HAP-1 (cell line): ENCODE measurements around the gene SMIM8.

Source experiments
- DNase-seq, 2 experiments: peaks; one replicate each; pipeline ENCODE4 v3.0.0-alpha.2; 2016 to 2020; ENCODE audit warnings: low spot score in 2 of 2
- H3K27me3 ChIP-seq: fragments of 250-450 bp; sonication (Bioruptor Pico); 2 replicates; pipeline ENCODE4 v1.5.1; 2020; ENCODE audit warnings: low read depth, mild to moderate bottlenecking, moderate library complexity
- H3K36me3 ChIP-seq: fragments of 250-450 bp; sonication (Bioruptor Pico); replicated peaks from 2 replicates; pipeline ENCODE4 v1.5.1; 2020; ENCODE audit warnings: mild to moderate bottlenecking
- H3K4me1 ChIP-seq: fragments of 250-450 bp; sonication (Bioruptor Pico); 2 replicates; pipeline ENCODE4 v1.5.1; 2020; ENCODE audit warnings: mild to moderate bottlenecking
- H3K4me3 ChIP-seq: fragments of 250-450 bp; sonication (Bioruptor Pico); 2 replicates; pipeline ENCODE4 v1.5.1; 2020; ENCODE audit warnings: mild to moderate bottlenecking, moderate library complexity
- H3K9me3 ChIP-seq: fragments of 250-450 bp; sonication (Bioruptor Pico); 2 replicates; pipeline ENCODE4 v1.5.1; 2020; ENCODE audit warnings: mild to moderate bottlenecking, moderate library complexity
- in situ Hi-C: fragments of 300-500 bp; cut with MboI; formaldehyde crosslinking; loops from 3 replicates; pipeline ENCODE4 v1.14.3; 2020; ENCODE audit warnings: low sequenced_read_pairs, inconsistent platforms, mixed read lengths

SMIM8 gene

DNA sequence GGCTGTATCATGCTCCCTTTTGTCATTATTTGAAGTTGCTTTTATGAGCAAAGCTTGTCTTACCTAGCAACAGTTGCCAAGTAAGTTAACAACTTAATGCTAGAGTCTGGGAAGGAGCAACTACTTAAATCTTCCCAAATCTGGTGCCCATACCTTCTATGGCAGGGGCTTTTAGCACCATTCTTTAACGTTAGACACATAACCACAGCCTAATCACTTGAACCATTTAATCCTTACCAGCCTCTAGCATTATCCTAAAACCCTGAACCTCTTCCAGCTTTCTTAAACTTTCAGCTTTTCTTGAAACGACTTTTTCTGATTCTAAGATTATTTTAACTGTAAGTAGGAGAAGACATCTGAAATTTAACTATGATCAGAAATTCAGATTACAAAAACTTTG, 22.3 kb downstream of the SMIM8 start, which contains the start of gene C6orf163:
C6orf163 (plus strand) TSS at position 83 of the 400 bp plus-strand sequence; CDS start at position 370, 287 bp downstream.
- no peak for DNase-seq
- in situ Hi-C loops = no loop called here
- Histone ChIP-seq H3K9me3 (no peaks in the 10 kb centered on the region), H3K27me3 (no peaks in the 10 kb centered on the region), H3K4me3 (no peak within 1 kb of the TSS), H3K36me3 (no peaks in the 10 kb centered on the region), H3K4me1 (peaks cover 8% of the 10 kb centered on the region)

DNA sequence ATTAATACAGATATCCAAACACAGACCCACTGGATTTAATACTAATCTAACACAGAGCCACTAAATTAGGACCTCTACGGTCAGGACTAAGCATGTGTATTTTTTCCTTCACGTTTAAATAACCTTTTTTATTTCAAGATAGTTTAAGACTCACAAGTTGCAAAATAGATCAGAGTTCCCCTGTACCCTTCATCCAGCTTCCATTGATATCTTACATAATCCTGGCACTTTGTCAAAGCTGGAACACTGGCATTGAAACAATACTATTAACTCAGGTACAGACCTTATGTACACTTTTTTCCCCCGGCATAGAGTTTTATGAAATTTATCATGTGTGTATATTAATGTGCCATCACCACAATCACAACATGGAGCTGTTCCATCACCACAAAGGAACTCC, 24.3 kb downstream of the SMIM8 start:
- Histone ChIP-seq H3K4me3 (no peak overlapping the region), H3K9me3 (no peaks in the 10 kb centered on the region), H3K4me1 (no peaks in the 10 kb centered on the region), H3K27me3 (no peaks in the 10 kb centered on the region), H3K36me3 (no peaks in the 10 kb centered on the region)
- no peak for DNase-seq
- in situ Hi-C loops = no loop called here

DNA sequence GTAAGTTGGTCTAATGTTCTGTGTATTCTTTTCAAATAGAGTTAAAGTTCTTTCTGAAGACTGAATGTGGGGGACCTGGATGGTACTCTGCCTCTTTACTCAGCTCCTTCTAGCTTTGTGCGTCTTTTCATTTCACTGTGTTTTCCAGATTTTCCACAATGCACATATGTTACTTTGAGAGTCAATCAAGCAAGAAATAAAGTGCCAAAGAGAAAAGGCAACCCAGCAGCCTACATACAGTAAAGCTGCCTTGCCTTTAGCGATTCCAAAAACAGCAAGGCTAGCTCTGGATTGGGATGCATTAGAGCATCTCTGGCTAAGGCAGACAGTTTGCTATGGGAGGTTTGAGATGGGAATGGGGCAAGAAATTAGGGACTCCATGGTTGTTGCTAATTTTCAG, 27.5 kb downstream of the SMIM8 start:
- no peaks in the 10 kb centered on the region for H3K4me1 ChIP-seq
- H3K4me3 ChIP-seq = no peak overlapping the region
- no peak for DNase-seq
- no peaks in the 10 kb centered on the region for H3K9me3 ChIP-seq
- H3K27me3 ChIP-seq = no peaks in the 10 kb centered on the region
- in situ Hi-C loops = no loop called here
- no peaks in the 10 kb centered on the region for H3K36me3 ChIP-seq

DNA sequence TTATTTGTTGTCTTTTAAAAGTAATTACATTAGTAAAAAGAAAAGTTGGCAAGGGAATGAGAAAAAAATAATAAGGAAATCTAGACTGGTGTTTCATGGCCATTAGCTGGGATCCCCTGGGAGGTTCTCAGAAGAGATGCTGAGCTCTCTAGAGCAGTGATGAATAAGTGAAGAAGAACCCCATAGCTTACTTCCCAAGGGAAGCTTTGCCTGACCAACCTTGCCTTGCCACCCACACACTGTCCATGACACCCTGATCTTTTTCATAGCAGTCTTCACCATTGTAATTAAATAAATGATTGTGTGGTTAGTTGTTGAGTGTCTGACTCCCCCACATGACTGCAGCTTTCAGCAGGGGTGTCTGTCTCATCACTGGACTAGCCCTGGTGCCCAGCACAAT, 28.1 kb downstream of the SMIM8 start:
- Histone ChIP-seq H3K27me3 (no peaks in the 10 kb centered on the region), H3K4me3 (no peak overlapping the region), H3K9me3 (no peaks in the 10 kb centered on the region), H3K4me1 (no peaks in the 10 kb centered on the region), H3K36me3 (no peaks in the 10 kb centered on the region)
- no peak for DNase-seq
- in situ Hi-C loops = no loop called here

DNA sequence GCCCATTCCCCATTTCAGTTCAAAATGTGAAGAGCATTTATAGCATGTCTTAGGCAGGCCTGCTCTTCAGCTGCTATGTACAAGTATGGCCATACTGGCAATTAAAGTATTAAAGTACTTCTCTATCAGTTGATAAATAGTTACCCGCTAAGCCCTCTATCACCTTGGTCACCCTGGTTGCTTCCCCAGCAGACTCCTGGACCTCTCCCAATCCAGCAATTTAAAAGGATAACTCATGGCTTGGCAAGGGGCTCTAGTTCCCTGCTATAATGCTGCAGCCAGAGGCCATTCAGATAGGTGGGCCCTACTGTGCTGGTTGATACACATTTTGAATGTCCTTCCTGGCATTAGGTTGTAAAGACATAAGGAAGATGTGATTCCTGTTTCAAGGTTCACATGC, 29.2 kb downstream of the SMIM8 start:
- H3K4me3 ChIP-seq = no peak overlapping the region
- no peaks in the 10 kb centered on the region for H3K9me3 ChIP-seq
- H3K27me3 ChIP-seq = no peaks in the 10 kb centered on the region
- H3K36me3 ChIP-seq = no peaks in the 10 kb centered on the region
- H3K4me1 ChIP-seq = no peaks in the 10 kb centered on the region
- DNase-seq = no peak
- in situ Hi-C loops = no loop called here

DNA sequence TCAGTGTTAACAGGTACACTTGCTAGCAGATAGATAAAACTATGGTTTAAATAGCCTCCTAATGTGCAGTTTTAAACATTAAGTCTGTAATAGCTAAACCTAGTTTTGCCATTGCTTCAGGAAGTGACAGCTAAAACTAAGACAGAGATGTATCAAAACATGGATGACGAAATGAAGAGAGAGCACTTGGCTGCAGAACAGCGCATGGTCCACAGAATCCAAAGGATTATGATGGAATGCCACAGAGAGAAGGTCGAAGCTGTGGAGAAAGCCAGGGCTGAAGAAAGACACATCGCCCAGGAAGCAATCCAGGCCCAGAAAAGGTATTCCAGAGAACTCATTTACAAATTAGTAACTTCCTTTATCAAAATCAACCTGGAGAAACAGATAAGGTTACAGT, 33.8 kb downstream of the SMIM8 start:
- no peaks in the 10 kb centered on the region for H3K36me3 ChIP-seq
- H3K9me3 ChIP-seq = no peaks in the 10 kb centered on the region
- no peaks in the 10 kb centered on the region for H3K27me3 ChIP-seq
- DNase-seq = no peak
- in situ Hi-C loops = no loop called here
- no peak overlapping the region for H3K4me3 ChIP-seq
- H3K4me1 ChIP-seq = no peaks in the 10 kb centered on the region

DNA sequence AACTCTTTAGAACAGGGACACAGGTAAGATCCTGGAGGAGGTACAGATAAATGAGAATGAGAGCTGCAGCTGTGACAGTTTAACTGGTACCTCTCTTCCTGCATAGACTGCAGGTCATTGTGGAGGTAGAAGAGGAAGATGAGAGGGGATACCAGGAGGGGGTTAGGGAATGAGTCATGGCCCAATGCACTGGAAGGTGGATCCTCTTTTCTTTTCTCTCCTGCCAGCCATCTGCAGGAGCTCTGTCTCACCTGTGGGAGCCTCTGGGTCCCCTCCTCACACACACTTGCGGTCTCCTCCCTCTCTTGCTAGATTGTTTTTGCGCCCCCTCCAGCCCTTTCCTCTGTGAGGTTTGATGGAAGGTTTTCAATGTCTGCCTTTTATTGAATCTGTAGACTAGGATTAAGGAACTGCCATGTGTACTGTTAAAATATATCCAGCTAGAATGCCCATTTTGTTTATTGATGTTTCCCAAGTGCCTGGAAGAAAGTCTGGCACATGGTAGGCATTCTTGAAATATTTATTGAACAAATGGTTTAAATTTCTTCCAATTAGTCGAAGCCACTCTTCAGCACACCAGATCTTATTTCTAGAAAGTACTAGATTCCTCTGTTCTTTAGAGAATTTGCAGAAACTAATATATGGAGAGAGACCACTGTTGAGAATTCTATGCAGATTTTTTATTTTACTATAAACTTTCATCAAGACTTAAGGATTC, 35.2 kb downstream of the SMIM8 start:
- no peaks in the 10 kb centered on the region for H3K36me3 ChIP-seq
- in situ Hi-C loops = no loop called here
- H3K27me3 ChIP-seq = no peaks in the 10 kb centered on the region
- H3K4me3 ChIP-seq = no peak overlapping the region
- DNase-seq = no peak
- no peaks in the 10 kb centered on the region for H3K9me3 ChIP-seq
- no peaks in the 10 kb centered on the region for H3K4me1 ChIP-seq

DNA sequence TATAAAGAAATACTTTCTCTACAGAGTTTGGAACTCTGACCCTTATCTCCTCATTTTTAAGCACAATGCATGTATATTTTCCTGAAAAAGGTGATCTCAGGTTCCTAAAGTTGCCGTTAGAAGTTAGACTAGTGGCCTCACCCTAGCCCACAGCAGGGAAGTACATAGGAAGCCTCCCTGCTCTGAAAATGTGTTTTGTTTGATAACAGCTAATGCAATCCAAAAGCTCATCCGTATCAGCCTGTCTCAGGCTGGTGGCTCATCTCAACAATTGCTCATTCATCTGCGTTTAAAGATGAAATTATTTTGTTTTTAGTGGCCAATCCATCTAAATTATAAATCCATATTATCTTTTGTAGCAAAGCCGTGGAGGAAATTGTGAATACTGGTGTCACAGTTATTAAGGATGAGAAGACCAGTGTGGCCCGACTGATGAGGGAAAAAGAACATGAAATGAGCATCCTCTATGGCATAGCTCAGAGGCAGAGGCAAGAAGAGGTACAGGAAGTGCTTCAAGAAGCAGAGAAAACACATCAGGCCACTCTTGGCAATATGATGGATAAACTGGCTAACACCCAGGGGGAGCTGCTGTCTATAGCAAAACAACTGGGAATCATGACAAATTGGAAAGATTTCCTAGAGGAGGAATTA, 42.3 kb downstream of the SMIM8 start:
- no peaks in the 10 kb centered on the region for H3K4me1 ChIP-seq
- H3K4me3 ChIP-seq = no peak overlapping the region
- no peaks in the 10 kb centered on the region for H3K27me3 ChIP-seq
- peaks cover 6% of the 10 kb centered on the region for H3K9me3 ChIP-seq
- no peak for DNase-seq
- no peaks in the 10 kb centered on the region for H3K36me3 ChIP-seq
- in situ Hi-C loops = no loop called here

DNA sequence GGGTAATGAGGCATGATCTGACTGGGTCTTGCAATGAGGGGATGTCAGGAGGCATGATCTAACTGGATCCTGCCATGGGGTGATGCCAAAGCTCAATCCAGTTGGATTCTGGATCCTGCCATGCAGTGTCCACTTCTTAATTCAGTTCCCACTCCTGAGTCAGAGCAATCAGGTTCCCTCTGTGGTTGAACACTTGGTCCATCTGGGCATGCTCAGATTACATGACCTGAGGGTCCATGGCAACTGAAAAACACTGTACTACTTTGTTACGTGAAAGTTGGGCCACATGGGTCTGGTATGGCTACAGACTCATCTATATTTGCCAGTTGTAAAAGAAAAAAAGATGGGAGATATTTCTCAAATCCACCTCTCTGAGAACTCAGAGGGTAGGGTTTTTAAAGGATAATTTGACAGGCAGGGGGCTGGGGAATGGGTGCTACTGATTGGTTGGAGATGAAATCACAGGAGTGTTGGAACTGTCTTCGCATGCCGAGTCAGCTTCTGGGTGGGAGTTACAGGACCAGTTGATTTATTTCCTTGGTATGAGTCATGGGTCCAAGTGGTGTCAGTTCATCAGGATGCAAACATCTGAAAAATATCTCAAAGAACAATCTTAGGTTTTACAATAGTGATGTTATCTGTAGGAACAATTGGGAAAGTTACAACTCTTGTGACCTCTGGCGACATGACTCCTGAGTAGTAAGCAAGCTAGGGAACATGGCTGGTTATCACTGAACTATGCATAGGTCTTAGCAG, 43.9 kb downstream of the SMIM8 start:
- Histone ChIP-seq H3K36me3 (no peaks in the 10 kb centered on the region), H3K4me3 (no peak overlapping the region), H3K27me3 (no peaks in the 10 kb centered on the region), H3K9me3 (peaks cover 9% of the 10 kb centered on the region), H3K4me1 (no peaks in the 10 kb centered on the region)
- DNase-seq = no peak
- in situ Hi-C loops = no loop called here

DNA sequence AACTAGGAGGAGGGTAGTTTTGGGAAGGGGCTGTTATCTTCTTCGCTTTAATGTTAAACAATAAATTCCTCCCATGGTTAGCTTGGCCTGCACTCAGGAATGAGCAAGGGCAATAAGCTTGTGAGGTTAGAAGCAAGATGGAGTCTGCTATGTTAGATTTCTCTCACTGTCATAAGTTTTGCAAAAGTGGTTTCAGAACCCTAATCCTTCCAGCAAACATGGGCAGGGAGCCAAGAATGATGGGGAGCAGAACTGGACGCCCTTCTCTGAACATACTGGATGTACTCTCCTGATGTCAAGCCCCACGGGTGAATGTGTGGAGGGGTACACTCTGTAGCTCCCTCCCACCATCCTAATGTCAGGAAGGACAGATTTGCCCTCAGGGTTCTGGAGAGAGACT, 44.5 kb downstream of the SMIM8 start:
- H3K4me1 ChIP-seq = no peaks in the 10 kb centered on the region
- H3K36me3 ChIP-seq = no peaks in the 10 kb centered on the region
- peaks cover 9% of the 10 kb centered on the region for H3K9me3 ChIP-seq
- H3K27me3 ChIP-seq = no peaks in the 10 kb centered on the region
- DNase-seq = no peak
- H3K4me3 ChIP-seq = no peak overlapping the region
- in situ Hi-C loops = no loop called here

DNA sequence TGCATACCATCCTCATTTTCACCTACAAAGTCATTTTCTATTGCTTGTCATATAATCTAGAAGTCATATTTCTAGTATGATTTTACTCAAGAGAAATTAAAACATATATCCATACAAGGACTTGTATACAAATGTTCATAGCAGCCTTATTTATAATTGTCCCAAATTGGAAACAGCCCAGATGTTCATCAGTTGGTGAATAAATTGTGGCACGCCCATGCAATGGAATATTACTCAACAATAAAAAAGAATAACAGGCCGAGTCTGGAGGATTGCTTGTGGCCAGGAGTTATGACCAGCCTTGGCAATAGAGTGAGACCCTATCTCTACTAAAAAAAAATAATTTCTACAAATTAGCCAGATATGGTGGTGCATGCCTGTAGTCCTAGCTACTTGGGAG, 51.0 kb downstream of the SMIM8 start:
- in situ Hi-C loops = no loop called here
- H3K36me3 ChIP-seq = no peaks in the 10 kb centered on the region

DNA sequence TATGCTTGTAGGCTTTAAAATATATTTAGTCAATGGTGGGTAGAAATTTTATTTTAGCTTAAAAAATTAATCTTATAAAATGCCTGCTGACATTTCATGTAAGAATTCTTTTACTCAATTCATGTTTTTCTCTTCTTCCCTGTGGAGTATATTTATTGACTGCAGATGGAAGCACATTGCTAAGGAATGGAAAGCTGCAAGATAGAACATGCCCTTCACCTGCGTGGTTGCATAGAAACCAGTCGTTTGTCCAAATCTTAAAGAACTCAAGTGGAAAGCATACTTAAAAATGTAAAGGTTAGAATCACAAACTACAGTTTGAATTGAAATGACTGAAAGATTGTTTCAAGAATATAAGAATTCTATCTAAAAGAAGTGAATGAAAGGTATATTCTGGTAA, 52.9 kb downstream of the SMIM8 start:
- Histone ChIP-seq H3K27me3 (no peaks in the 10 kb centered on the region), H3K4me1 (no peaks in the 10 kb centered on the region), H3K4me3 (no peak overlapping the region), H3K36me3 (no peaks in the 10 kb centered on the region), H3K9me3 (no peaks in the 10 kb centered on the region)
- DNase-seq = no peak
- in situ Hi-C loops = no loop called here

More for the DNA sequence above, 51.0 kb downstream of the SMIM8 start:
- Histone ChIP-seq H3K4me3 (no peak overlapping the region), H3K9me3 (peaks cover 9% of the 10 kb centered on the region), H3K27me3 (no peaks in the 10 kb centered on the region), H3K4me1 (no peaks in the 10 kb centered on the region)
- no peak for DNase-seq

DNA sequence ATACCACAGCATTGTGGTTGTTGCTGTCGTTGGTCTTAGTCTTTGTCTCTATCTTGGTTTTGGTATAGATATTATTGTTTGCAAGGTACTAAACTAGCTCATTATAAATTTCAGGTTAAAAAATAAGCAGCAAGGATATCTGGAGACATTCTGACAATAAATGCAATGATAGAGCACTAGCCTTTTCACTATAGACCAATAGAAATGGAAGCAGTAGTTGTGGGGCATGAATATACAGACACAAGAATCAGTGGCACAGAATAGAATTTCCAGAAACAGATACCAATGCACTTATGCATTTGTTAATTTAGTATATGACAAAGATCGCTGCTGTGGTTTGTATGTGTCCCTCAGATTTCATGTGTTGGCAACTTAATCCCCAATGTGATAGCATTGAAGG, 54.3 kb downstream of the SMIM8 start:
- no peaks in the 10 kb centered on the region for H3K27me3 ChIP-seq
- no peaks in the 10 kb centered on the region for H3K36me3 ChIP-seq
- no peak overlapping the region for H3K4me3 ChIP-seq
- no peaks in the 10 kb centered on the region for H3K9me3 ChIP-seq
- DNase-seq = no peak
- H3K4me1 ChIP-seq = no peaks in the 10 kb centered on the region
- in situ Hi-C loops = no loop called here

DNA sequence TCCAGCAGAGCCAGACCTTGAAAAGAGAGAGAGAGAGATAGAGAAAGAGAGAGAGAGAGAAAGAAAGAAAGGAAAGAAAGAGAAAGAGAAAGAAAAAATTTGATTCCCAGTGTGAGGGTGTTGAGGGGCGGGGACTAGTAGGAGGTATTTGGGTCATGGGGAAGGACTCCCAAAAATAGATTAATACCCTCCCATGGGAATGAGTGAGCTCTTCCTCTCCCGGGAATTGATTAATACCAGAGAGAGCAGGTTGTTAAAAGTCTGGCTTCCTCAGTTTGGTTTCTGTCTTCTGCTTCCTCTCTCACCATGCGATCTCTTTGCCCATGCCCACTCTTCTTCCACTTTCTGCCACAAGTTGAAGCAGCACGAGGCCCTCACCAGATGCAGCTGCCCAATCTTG, 56.6 kb downstream of the SMIM8 start:
- Histone ChIP-seq H3K27me3 (no peaks in the 10 kb centered on the region), H3K9me3 (no peaks in the 10 kb centered on the region), H3K36me3 (no peaks in the 10 kb centered on the region), H3K4me3 (no peak overlapping the region), H3K4me1 (no peaks in the 10 kb centered on the region)
- no peak for DNase-seq
- in situ Hi-C loops = no loop called here
